A549 (cell line): ENCODE data around the gene MADD. TPM values are rescaled to one million over a fixed set of nuclear protein-coding genes. Genes with fewer than 3 reads are reported as not detected.

ENCODE experiments used
- ATAC-seq, 2 experiments: fragments of 200-7000 bp in 1 of 2; fragments of >200 bp in 1 of 2; cut with Nextera tagmentation in 1 of 2; cut with Tn5 transposase in 1 of 2; 3 replicates each; pipeline versions ENCODE4 v1.8.0 to v1.9.1; 2018 to 2020; ENCODE audit warnings: mild to moderate bottlenecking in 1 of 2, moderate library complexity in 1 of 2
- CTCF ChIA-PET: fragments of 300-600 bp; sonication (Branson Sonifier 250); formaldehyde crosslinking; extraction: SDS; loops from one replicate; lab custom pipeline; 2021; ENCODE audit warnings: antibody characterized with exemption, inconsistent platforms; lab: Yijun Ruan, JAX
- POLR2A ChIA-PET: fragments of 350-600 bp; formaldehyde crosslinking; extraction: SDS; loops from one replicate; lab custom pipeline; 2021; ENCODE audit warnings: antibody characterized with exemption, inconsistent platforms; lab: Yijun Ruan, JAX
- DNase-seq, 2 experiments: peaks; one replicate each; pipeline versions ENCODE4 v3.0.0 to v3.0.0-alpha.2; 2011 to 2016; ENCODE audit warnings: low read depth in 1 of 2, low spot score in 1 of 2
- FAIRE-seq: peaks from 2 replicates; lab custom pipeline; 2011; peaks lifted over from hg19 to GRCh38; lab: Jason Lieb, UNC
- H3K27ac ChIP-seq, 2 experiments: fragments of >200 bp; sonication (Bioruptor Twin); formaldehyde crosslinking; 3 replicates each; pipeline ENCODE4 v1.5.1; 2016 to 2017
- H3K4me1 ChIP-seq: fragments of >200 bp; sonication (Bioruptor Twin); formaldehyde crosslinking; 3 replicates; pipeline ENCODE4 v1.6.1; 2016
- H3K4me2 ChIP-seq: fragments of >200 bp; sonication (Bioruptor Twin); formaldehyde crosslinking; 3 replicates; pipeline ENCODE4 v1.6.1; 2016
- H3K4me3 ChIP-seq: fragments of >200 bp; sonication (Bioruptor Twin); formaldehyde crosslinking; 3 replicates; pipeline ENCODE4 v1.5.1; 2016
- H3K9me3 ChIP-seq: fragments of >200 bp; sonication (Bioruptor Twin); formaldehyde crosslinking; 3 replicates; pipeline ENCODE4 v1.6.1; 2016
- BHLHE40 ChIP-seq: IDR thresholded peaks from 2 replicates; pipeline ENCODE4 v1.6.1; 2012; ENCODE audit warnings: low read depth, low read length, inconsistent platforms
- CHD2 ChIP-seq: fragments of 150-350 bp; IDR thresholded peaks from 2 replicates; pipeline ENCODE4 v1.6.1; 2014; ENCODE audit warnings: low read length; ENCODE audit not compliant: partially characterized antibody
- EHMT2 ChIP-seq: fragments of 200-600 bp; sonication (generic); IDR thresholded peaks from 2 replicates; pipeline ENCODE4 v1.6.1; 2016; ENCODE audit warnings: antibody characterized with exemption, low read depth, mild to moderate bottlenecking, moderate library complexity
- EP300 ChIP-seq, 2 experiments: fragments of >200 bp; sonication (Bioruptor Twin); formaldehyde crosslinking; IDR thresholded peaks; 2 replicates in 1 of 2; 3 replicates in 1 of 2; pipeline ENCODE4 v1.6.1; 2016 to 2017
- FOSB ChIP-seq: fragments of 250-450 bp; sonication (Bioruptor Pico); IDR thresholded peaks from 2 replicates; pipeline ENCODE4 v1.5.0; 2020; ENCODE audit warnings: mild to moderate bottlenecking, moderate library complexity
- FOSL2 ChIP-seq, 2 experiments: fragments of 450-650 bp in 1 of 2; fragments of >200 bp in 1 of 2; sonication (Bioruptor Twin) in 1 of 2; formaldehyde crosslinking; IDR thresholded peaks; 2 replicates each; pipeline versions ENCODE4 v1.5.0 to v1.6.1; 2016 to 2020; ENCODE audit warnings: mild to moderate bottlenecking in 1 of 2, moderate library complexity in 1 of 2
- HEYL ChIP-seq: fragments of 250-450 bp; sonication (Bioruptor Pico); IDR thresholded peaks from 2 replicates; pipeline ENCODE4 v1.8.0; 2021; ENCODE audit warnings: mild to moderate bottlenecking, moderate library complexity
- HOXA7 ChIP-seq: fragments of 250-450 bp; sonication (Bioruptor Pico); IDR thresholded peaks from 2 replicates; pipeline ENCODE4 v1.5.0; 2020; ENCODE audit warnings: mild to moderate bottlenecking, moderate library complexity
- HOXB13 ChIP-seq: fragments of 250-450 bp; sonication (Bioruptor Pico); IDR thresholded peaks from 2 replicates; pipeline ENCODE4 v1.5.0; 2020; ENCODE audit warnings: low read depth, mild to moderate bottlenecking, moderate library complexity
- HOXB5 ChIP-seq: fragments of 250-450 bp; sonication (Bioruptor Pico); IDR thresholded peaks from 2 replicates; pipeline ENCODE4 v1.5.0; 2020; ENCODE audit warnings: mild to moderate bottlenecking, moderate library complexity
- JUN ChIP-seq, 2 experiments: fragments of >200 bp; sonication (Bioruptor Twin); formaldehyde crosslinking; IDR thresholded peaks; 2 replicates in 1 of 2; 3 replicates in 1 of 2; pipeline ENCODE4 v1.6.1; 2016 to 2017
- KDM1A ChIP-seq: fragments of 200-600 bp; sonication (generic); IDR thresholded peaks from 2 replicates; pipeline ENCODE4 v1.6.1; 2016; ENCODE audit warnings: low read depth, mild to moderate bottlenecking
- MAZ ChIP-seq: fragments of 150-350 bp; IDR thresholded peaks from 2 replicates; pipeline ENCODE4 v1.6.1; 2014; ENCODE audit warnings: antibody characterized with exemption, low read depth, low read length, borderline replicate concordance
- MYC ChIP-seq: IDR thresholded peaks from 2 replicates; pipeline ENCODE4 v1.6.1; 2012; ENCODE audit warnings: mild to moderate bottlenecking, inconsistent platforms, low read length, improper control_type of control experiment, borderline replicate concordance
- NFE2L2 ChIP-seq: fragments of 150-350 bp; conservative IDR thresholded peaks from 2 replicates; pipeline ENCODE4 v1.6.1; 2014; ENCODE audit warnings: low read length
- NR3C1 ChIP-seq: fragments of >200 bp; sonication (Bioruptor Twin); formaldehyde crosslinking; IDR thresholded peaks from 3 replicates; pipeline ENCODE4 v1.6.1; 2017
- POLR2A ChIP-seq: IDR thresholded peaks from 2 replicates; pipeline ENCODE4 v1.6.1; 2012; ENCODE audit warnings: mild to moderate bottlenecking, low read length
- RARB ChIP-seq: fragments of 250-450 bp; sonication (Bioruptor Pico); IDR thresholded peaks from 2 replicates; pipeline ENCODE4 v1.8.0; 2021; ENCODE audit warnings: mild to moderate bottlenecking, moderate library complexity
- RCOR1 ChIP-seq: fragments of 150-350 bp; IDR thresholded peaks from 2 replicates; pipeline ENCODE4 v1.6.1; 2014; ENCODE audit warnings: antibody characterized with exemption, low read length, low read depth
- RNF2 ChIP-seq: fragments of 200-600 bp; sonication (generic); IDR thresholded peaks from 2 replicates; pipeline ENCODE4 v1.6.1; 2016; ENCODE audit warnings: low read depth, mild to moderate bottlenecking, antibody characterized with exemption, moderate library complexity, borderline replicate concordance
- SREBF2 ChIP-seq: fragments of 450-650 bp; IDR thresholded peaks from 2 replicates; pipeline ENCODE4 v1.6.1; 2014; ENCODE audit warnings: mild to moderate bottlenecking, moderate library complexity
- TFCP2L1 ChIP-seq: fragments of 250-450 bp; sonication (Bioruptor Pico); IDR thresholded peaks from 2 replicates; pipeline ENCODE4 v1.5.0; 2021; ENCODE audit warnings: mild to moderate bottlenecking
- TP53 ChIP-seq: fragments of 250-450 bp; sonication (Bioruptor Pico); IDR thresholded peaks from 2 replicates; pipeline ENCODE4 v1.5.0; 2021; ENCODE audit warnings: mild to moderate bottlenecking, moderate library complexity
- ZNF302 ChIP-seq: fragments of 250-450 bp; sonication (Bioruptor Pico); IDR thresholded peaks from 2 replicates; pipeline ENCODE4 v1.9.0; 2021; ENCODE audit warnings: inconsistent platforms, mild to moderate bottlenecking, moderate library complexity
- WGBS: methylation state at CpG from one replicate; pipeline ENCODE4 v1.1.6; 2017; ENCODE audit errors: missing lambda C conversion rate; 5-methylcytosine and 5-hydroxymethylcytosine counted together
- polyA plus RNA-seq, 4 experiments: library from polyadenylated mRNA; depleted of rRNA in 3 of 4; stranded (reverse); fragments of >200 nt; fragmentation: RNase III in 1 of 4; extraction: RNeasy Plus Mini Kit Qiagen cat#74134 plus additional on column Dnase treatment in 1 of 4; gene quantifications; 2 replicates in 3 of 4; 3 replicates in 1 of 4; pipeline ENCODE4 v1.2.3, GENCODE V29; 2011 to 2017
- TF ChIP-seq, protein P1 (sequence below): IDR thresholded peaks from 2 replicates; pipeline ENCODE4 v1.6.1; 2012; ENCODE audit warnings: low read depth, borderline replicate concordance
- TF ChIP-seq, protein P2 (sequence below): IDR thresholded peaks from 2 replicates; pipeline ENCODE4 v1.6.1; 2012
- TF ChIP-seq, protein P3 (sequence below): IDR thresholded peaks from 2 replicates; pipeline ENCODE4 v1.6.1; 2012

MADD gene
- polyA plus RNA-seq, 2 of the 4 experiments (the other 2 are of a cell fraction) = 16.7 to 25.2 TPM

DNA sequence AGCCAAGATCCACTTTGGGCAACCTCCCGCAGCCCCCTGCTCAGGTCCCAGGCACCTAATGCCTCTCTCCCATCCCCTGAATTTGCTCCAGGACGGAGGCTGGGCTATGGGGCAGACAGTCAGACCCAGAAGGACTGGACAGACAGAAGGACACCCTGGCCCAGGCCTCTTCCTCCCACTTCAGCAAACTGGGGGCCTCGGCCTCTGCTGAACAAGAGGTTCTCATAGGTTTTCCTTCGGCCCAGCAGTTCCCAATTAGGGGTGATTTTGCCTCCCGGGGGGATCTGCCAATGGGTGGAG is 104.7 kb downstream of the MADD start:
- ATAC-seq (no peak), DNase-seq (no peak), FAIRE-seq (no peak)
- Histone ChIP-seq H3K4me2 (peak overlapping the region; percentile 37; the same call in 2 of the 3 replicates), H3K27ac (peak overlapping the region in 1 of 2 experiments; percentile 58; a peak in 3 of 6 replicates), H3K4me3 (no peak overlapping the region), H3K4me1 (peaks cover 21% of the 10 kb centered on the region), H3K9me3 (no peaks in the 10 kb centered on the region)
- CTCF ChIA-PET = interaction anchor here (0.6 to 6.0 kb wide), 44 partner anchors 8 to 803 kb away, joined by 3 to 133 read pairs (median 4); partner anchors contain the start of genes PSMC3, RAPSN and SLC39A13
- POLR2A ChIA-PET = interaction anchor here (0.6 kb wide), 1 partner anchor 438 kb away, joined by 3 read pairs; the partner anchor contains the start of gene CSTPP1
- TF ChIP-seq NR3C1 = no peak
- no peak for TF ChIP-seq EP300 (IDR thresholded peaks at IDR 0.05)
- TF ChIP-seq SREBF2 = no peak
- no peak for TF ChIP-seq FOSB (CRISPR knock-in tag)
- TF ChIP-seq, protein P1, sequence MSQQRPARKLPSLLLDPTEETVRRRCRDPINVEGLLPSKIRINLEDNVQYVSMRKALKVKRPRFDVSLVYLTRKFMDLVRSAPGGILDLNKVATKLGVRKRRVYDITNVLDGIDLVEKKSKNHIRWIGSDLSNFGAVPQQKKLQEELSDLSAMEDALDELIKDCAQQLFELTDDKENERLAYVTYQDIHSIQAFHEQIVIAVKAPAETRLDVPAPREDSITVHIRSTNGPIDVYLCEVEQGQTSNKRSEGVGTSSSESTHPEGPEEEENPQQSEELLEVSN = no peak
- no peak for TF ChIP-seq HEYL (CRISPR knock-in tag)
- TF ChIP-seq EHMT2 = no peak
- WGBS = 52% methylated on average over 5 of the region's 5 CpGs

DNA sequence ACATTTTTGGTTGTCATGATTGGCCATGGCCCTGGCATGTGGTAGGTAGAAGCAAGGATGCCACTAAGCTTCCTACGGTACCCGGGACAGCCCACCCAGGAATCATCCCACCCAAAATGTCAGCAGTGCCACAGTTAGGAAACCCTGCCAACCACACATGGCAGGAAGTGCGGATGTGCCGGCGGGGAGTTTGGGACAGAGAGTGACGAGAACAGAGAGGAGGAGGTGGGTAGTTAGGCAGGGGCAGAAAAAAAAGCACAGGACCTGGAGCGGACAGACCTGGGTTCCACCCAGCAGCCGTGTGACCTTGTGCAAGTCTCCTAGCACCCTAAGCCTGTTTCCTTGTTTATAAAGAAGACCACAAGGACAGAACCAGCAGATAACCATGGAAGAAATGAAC is 105.1 kb downstream of the MADD start:
- peaks cover 21% of the 10 kb centered on the region for H3K4me1 ChIP-seq
- no peaks in the 10 kb centered on the region for H3K9me3 ChIP-seq
- no peak for DNase-seq
- H3K27ac ChIP-seq = peak overlapping the region in 1 of 2 experiments; percentile 58; a peak in 3 of 6 replicates
- no peak overlapping the region for H3K4me2 ChIP-seq
- no peak for TF ChIP-seq POLR2A
- TF ChIP-seq BHLHE40 = no peak
- TF ChIP-seq, protein P2, sequence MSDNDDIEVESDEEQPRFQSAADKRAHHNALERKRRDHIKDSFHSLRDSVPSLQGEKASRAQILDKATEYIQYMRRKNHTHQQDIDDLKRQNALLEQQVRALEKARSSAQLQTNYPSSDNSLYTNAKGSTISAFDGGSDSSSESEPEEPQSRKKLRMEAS = no peak
- no peak for TF ChIP-seq NFE2L2
- H3K4me3 ChIP-seq = no peak overlapping the region
- WGBS = 89% methylated on average over 8 of the region's 8 CpGs
- no peak for ATAC-seq
- FAIRE-seq = no peak
- CTCF ChIA-PET = interaction anchor here (0.9 to 6.0 kb wide), 10 partner anchors 15 to 479 kb away, joined by 3 to 133 read pairs (median 13); partner anchors contain the start of genes PSMC3 and SLC39A13
- POLR2A ChIA-PET = no interaction called here

DNA sequence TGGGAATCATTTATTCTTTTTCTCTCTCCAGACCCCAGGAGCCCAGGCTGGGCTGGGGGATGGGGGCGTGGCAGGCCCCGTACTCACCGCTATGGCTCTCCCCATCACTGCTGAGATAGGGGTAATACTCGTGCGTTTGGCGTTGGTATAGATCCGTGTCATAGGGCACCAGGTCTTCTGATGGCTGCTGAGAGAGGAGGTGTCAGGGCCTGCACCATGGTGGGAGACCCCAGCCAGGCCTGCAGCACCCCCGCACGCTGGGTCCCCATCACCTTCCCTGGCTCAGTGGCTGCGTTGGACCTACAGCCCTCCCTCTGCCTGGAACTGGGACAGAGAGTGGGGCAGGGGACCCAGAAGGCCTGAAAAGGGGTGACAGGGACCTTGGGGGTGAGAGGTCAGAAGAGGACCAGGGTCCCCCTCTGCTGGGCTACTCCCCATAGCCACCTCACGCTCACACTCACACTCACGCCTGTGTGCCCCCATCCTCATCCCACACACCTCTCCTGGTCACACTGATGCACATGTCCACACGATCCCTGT is 105.7 kb downstream of the MADD start:
- no peak for TF ChIP-seq HOXA7 (CRISPR knock-in tag)
- TF ChIP-seq RNF2 = no peak
- TF ChIP-seq HOXB5 (CRISPR knock-in tag) = no peak
- TF ChIP-seq CHD2 = no peak
- TF ChIP-seq ZNF302 (CRISPR knock-in tag) = no peak
- no peak for TF ChIP-seq KDM1A
- no peak for DNase-seq
- FAIRE-seq = no peak
- Histone ChIP-seq H3K9me3 (no peaks in the 10 kb centered on the region), H3K27ac (no peak overlapping the region), H3K4me3 (no peak overlapping the region), H3K4me1 (peaks cover 21% of the 10 kb centered on the region), H3K4me2 (no peak overlapping the region)
- WGBS = 84% methylated on average over 13 of the region's 13 CpGs
- ATAC-seq = no peak
- CTCF ChIA-PET = interaction anchor here (2.2 to 6.0 kb wide), 4 partner anchors 14 to 51 kb away, joined by 12 to 133 read pairs (median 55); partner anchors contain the start of genes PSMC3 and SLC39A13
- POLR2A ChIA-PET = no interaction called here

DNA sequence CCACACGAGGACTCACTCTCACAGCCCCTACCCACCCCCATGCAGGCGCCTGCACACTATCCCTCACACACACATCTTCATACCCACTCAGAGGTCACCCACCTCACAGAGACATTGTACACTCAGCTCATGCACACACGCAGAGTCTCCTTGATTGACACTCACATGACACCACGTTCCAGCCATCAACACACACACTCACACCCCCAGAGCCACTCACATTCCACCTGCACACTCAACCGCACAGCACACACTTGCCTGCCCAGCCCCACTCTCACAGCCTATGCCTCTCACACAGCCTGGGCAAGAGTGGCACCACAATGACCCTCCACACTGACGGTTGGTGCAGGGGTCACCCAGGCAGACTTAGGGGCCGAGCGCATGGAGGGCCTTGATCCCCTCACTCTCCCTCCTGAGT is 106.2 kb downstream of the MADD start:
- TF ChIP-seq FOSL2 (IDR thresholded peaks at IDR 0.05) = no peak
- TF ChIP-seq FOSL2 (CRISPR knock-in tag; IDR thresholded peaks at IDR 0.05) = no peak
- no peak for TF ChIP-seq RCOR1
- TF ChIP-seq KDM1A = no peak
- no peak for TF ChIP-seq BHLHE40
- no peak for TF ChIP-seq HOXB13
- TF ChIP-seq RARB (CRISPR knock-in tag) = no peak
- TF ChIP-seq JUN (IDR thresholded peaks at IDR 0.05) = no peak
- TF ChIP-seq TFCP2L1 = no peak
- TF ChIP-seq TP53 = no peak
- TF ChIP-seq CHD2 = no peak
- no peak for TF ChIP-seq MYC
- TF ChIP-seq MAZ = no peak
- no peak for TF ChIP-seq FOSB (CRISPR knock-in tag)
- TF ChIP-seq, protein P3, sequence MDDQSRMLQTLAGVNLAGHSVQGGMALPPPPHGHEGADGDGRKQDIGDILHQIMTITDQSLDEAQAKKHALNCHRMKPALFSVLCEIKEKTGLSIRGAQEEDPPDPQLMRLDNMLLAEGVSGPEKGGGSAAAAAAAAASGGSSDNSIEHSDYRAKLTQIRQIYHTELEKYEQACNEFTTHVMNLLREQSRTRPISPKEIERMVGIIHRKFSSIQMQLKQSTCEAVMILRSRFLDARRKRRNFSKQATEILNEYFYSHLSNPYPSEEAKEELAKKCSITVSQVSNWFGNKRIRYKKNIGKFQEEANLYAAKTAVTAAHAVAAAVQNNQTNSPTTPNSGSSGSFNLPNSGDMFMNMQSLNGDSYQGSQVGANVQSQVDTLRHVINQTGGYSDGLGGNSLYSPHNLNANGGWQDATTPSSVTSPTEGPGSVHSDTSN = no peak
- Histone ChIP-seq H3K27ac (no peak overlapping the region), H3K4me3 (no peak overlapping the region), H3K4me2 (no peak overlapping the region), H3K4me1 (peaks cover 21% of the 10 kb centered on the region), H3K9me3 (no peaks in the 10 kb centered on the region)
- ChIA-PET CTCF (interaction anchor here (1.2 kb wide), 1 partner anchor 27 kb away, joined by 3 read pairs; no protein-coding TSS in a partner anchor), POLR2A (no interaction called here)
- no peak for DNase-seq
- WGBS = 88% methylated on average over 8 of the region's 8 CpGs
- ATAC-seq = 0 out of 6 replicates have a peak, but pooled peaks of 1 of the 2 experiments have one; percentile 1
- no peak for FAIRE-seq
